Keratinocyte (primary cell): ENCODE results near the gene ARHGAP15. TPM values are rescaled to one million over a fixed set of nuclear protein-coding genes. Genes with fewer than 3 reads are reported as not detected.

Source experiments
- DNase-seq: peaks from one replicate; pipeline ENCODE4 v3.0.0-alpha.2; 2011; ENCODE audit warnings: low read depth, missing footprints, low spot score
- FAIRE-seq: peaks from 2 replicates; lab custom pipeline; 2011; peaks lifted over from hg19 to GRCh38; lab: Jason Lieb, UNC
- H2AFZ ChIP-seq: 2 replicates; pipeline ENCODE4 v1.6.0; 2012; ENCODE audit warnings: low read length, control low read depth, inconsistent platforms; ENCODE audit not compliant: control insufficient read depth
- H3K27ac ChIP-seq: 2 replicates; pipeline ENCODE4 v1.5.1; 2011; ENCODE audit warnings: low read length; ENCODE audit not compliant: control insufficient read depth, insufficient read depth
- H3K27me3 ChIP-seq: 3 replicates; pipeline ENCODE4 v1.6.0; 2011; ENCODE audit warnings: low read length; ENCODE audit not compliant: control insufficient read depth, insufficient read depth; ENCODE audit errors: extremely low read depth
- H3K36me3 ChIP-seq, 2 experiments: 2 replicates in 1 of 2; 3 replicates in 1 of 2; pipeline ENCODE4 v1.5.1; 2011; ENCODE audit warnings: low read length in 2 of 2, mild to moderate bottlenecking in 1 of 2; ENCODE audit not compliant: control insufficient read depth in 2 of 2, insufficient read depth in 2 of 2; ENCODE audit errors: extremely low read depth in 1 of 2
- H3K4me1 ChIP-seq: 3 replicates; pipeline ENCODE4 v1.5.1; 2011; ENCODE audit warnings: low read length; ENCODE audit not compliant: control insufficient read depth, insufficient read depth; ENCODE audit errors: extremely low read depth
- H3K4me2 ChIP-seq: 3 replicates; pipeline ENCODE4 v1.6.0; 2011; ENCODE audit warnings: low read depth, low read length; ENCODE audit not compliant: control insufficient read depth, insufficient read depth; ENCODE audit errors: extremely low read depth
- H3K4me3 ChIP-seq, 3 experiments: fragments of 200-600 bp in 1 of 3; sonication (generic) in 1 of 3; 2 replicates in 2 of 3; 3 replicates in 1 of 3; pipeline ENCODE4 v1.5.1; 2011 to 2016; ENCODE audit warnings: low read length in 3 of 3, mild to moderate bottlenecking in 3 of 3, control low read depth in 2 of 3, inconsistent platforms in 1 of 3, low read depth in 1 of 3, mixed read lengths in 1 of 3, mixed run types in 1 of 3, moderate library complexity in 1 of 3; ENCODE audit not compliant: control insufficient read depth in 2 of 3, insufficient read depth in 2 of 3; ENCODE audit errors: extremely low read depth in 1 of 3
- H3K79me2 ChIP-seq: 2 replicates; pipeline ENCODE4 v1.6.0; 2012; ENCODE audit warnings: low read length; ENCODE audit not compliant: control insufficient read depth, insufficient read depth
- H3K9ac ChIP-seq: 3 replicates; pipeline ENCODE4 v1.6.0; 2011; ENCODE audit warnings: low read length; ENCODE audit not compliant: control insufficient read depth, insufficient read depth; ENCODE audit errors: extremely low read depth
- H3K9me1 ChIP-seq: 3 replicates; pipeline ENCODE4 v1.6.0; 2011; ENCODE audit warnings: low read length; ENCODE audit not compliant: control insufficient read depth, insufficient read depth; ENCODE audit errors: extremely low read depth
- H3K9me3 ChIP-seq: 2 replicates; pipeline ENCODE4 v1.5.1; 2012; ENCODE audit warnings: low read depth, low read length; ENCODE audit not compliant: control insufficient read depth
- H4K20me1 ChIP-seq: 3 replicates; pipeline ENCODE4 v1.6.0; 2011; ENCODE audit warnings: low read length; ENCODE audit not compliant: control insufficient read depth, insufficient read depth; ENCODE audit errors: extremely low read depth
- EZH2 ChIP-seq: IDR thresholded peaks from one replicate; pipeline ENCODE4 v1.6.1; 2012; ENCODE audit warnings: inconsistent platforms, mild to moderate bottlenecking, low read length, moderate library complexity
- dilution Hi-C: fragments of 300-500 bp; cut with MboI; formaldehyde crosslinking; loops from one replicate; pipeline ENCODE4 v1.7.0; 2020; ENCODE audit warnings: low sequenced_read_pairs; ENCODE audit not compliant: extremely low pct_ligation_motif_present
- polyA plus RNA-seq, 5 experiments: library from polyadenylated mRNA; depleted of rRNA in 3 of 5; stranded (reverse) in 3 of 5; stranded (forward) in 1 of 5; unstranded in 1 of 5; fragments of >200 nt; gene quantifications; 1 replicate in 1 of 5; 2 replicates in 3 of 5; 3 replicates in 1 of 5; pipeline versions ENCODE4 v1.2.1 to v1.2.3, GENCODE V29; 2011 to 2012; ENCODE audit warnings: missing spikeins in 2 of 5, low read depth in 1 of 5, low replicate concordance in 1 of 5
- TF ChIP-seq, protein P1 (sequence below), 3 experiments: IDR thresholded peaks in 1 of 3; conservative IDR thresholded peaks in 1 of 3; optimal IDR thresholded peaks in 1 of 3; 2 replicates in 2 of 3; 3 replicates in 1 of 3; pipeline versions ENCODE3 to v1.5.1; 2011; ENCODE audit warnings: low read length in 3 of 3, mild to moderate bottlenecking in 3 of 3, moderate library complexity in 2 of 3, control low read depth in 1 of 3, inconsistent platforms in 1 of 3; ENCODE audit not compliant: insufficient read depth in 2 of 3; ENCODE audit errors: extremely low read depth in 1 of 3

Gene ARHGAP15
- polyA plus RNA-seq, 1 donor (not counting 4 experiments of a cell fraction or from before 2014, with no cell fraction given) = not detected

DNA sequence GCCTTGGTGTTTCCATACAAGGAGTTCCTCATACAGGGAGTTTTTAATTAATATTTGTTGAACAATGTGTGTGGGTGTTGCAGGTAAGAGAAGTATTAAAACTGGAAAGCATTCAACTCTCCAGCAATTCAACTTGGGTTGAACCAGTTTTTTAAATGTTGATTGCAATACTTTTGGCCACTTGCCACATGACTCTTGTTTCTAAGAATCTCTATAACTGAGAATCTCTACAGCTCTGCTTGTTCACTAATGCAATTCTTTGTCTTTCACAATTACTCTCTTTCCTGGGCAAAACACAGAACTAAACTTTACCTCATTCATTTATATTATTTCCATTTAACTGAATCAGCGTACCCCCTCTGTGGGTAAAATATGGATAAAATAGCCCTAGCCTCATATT lies 429.4 kb downstream of the ARHGAP15 start:
- Histone ChIP-seq H3K4me3 (no peak overlapping the region), H3K27ac (no peak overlapping the region), H2AFZ (no peak overlapping the region), H3K36me3 (no peaks in the 10 kb centered on the region), H4K20me1 (no peaks in the 10 kb centered on the region), H3K4me2 (no peak overlapping the region), H3K9me3 (no peaks in the 10 kb centered on the region), H3K9me1 (no peaks in the 10 kb centered on the region), H3K27me3 (no peaks in the 10 kb centered on the region), H3K79me2 (no peaks in the 10 kb centered on the region), H3K9ac (no peak overlapping the region), H3K4me1 (no peaks in the 10 kb centered on the region)
- TF ChIP-seq, protein P1, sequence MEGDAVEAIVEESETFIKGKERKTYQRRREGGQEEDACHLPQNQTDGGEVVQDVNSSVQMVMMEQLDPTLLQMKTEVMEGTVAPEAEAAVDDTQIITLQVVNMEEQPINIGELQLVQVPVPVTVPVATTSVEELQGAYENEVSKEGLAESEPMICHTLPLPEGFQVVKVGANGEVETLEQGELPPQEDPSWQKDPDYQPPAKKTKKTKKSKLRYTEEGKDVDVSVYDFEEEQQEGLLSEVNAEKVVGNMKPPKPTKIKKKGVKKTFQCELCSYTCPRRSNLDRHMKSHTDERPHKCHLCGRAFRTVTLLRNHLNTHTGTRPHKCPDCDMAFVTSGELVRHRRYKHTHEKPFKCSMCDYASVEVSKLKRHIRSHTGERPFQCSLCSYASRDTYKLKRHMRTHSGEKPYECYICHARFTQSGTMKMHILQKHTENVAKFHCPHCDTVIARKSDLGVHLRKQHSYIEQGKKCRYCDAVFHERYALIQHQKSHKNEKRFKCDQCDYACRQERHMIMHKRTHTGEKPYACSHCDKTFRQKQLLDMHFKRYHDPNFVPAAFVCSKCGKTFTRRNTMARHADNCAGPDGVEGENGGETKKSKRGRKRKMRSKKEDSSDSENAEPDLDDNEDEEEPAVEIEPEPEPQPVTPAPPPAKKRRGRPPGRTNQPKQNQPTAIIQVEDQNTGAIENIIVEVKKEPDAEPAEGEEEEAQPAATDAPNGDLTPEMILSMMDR (optimal IDR thresholded peaks at IDR 0.05 in 1 of 3, IDR thresholded peaks at IDR 0.05 in 1 of 3, conservative IDR thresholded peaks at IDR 0.05 in 1 of 3; ENCODE audit: extremely low read depth in 1 of 3, insufficient read depth in 2 of 3, low read length in 3 of 3) = no peak
- no peak for TF ChIP-seq EZH2
- no peak for DNase-seq
- no peak for FAIRE-seq
- dilution Hi-C loops = no loop called here

DNA sequence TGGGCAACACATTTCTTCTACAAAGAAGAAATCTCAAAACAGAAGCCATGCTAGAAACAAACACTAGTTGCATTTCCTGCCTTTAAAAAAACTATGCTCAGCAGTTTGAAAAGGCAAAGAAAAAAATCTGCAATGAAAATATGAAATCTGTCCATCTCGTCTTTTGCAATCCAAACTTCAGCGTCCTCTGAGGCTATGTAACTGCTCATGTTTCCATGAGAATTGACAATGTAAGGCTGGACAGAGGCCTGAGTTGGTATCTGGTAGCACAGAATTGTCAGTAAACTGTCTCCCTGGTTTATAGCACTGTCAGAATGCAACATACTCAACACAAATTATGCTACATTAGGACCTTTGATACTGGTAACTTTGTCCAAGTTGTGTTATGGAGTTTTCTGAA lies 429.9 kb downstream of the ARHGAP15 start:
- Histone ChIP-seq H3K27me3 (no peaks in the 10 kb centered on the region), H4K20me1 (no peaks in the 10 kb centered on the region), H3K9ac (no peak overlapping the region), H3K27ac (no peak overlapping the region), H3K36me3 (no peaks in the 10 kb centered on the region), H3K9me1 (no peaks in the 10 kb centered on the region), H3K4me2 (no peak overlapping the region), H3K79me2 (no peaks in the 10 kb centered on the region), H3K9me3 (no peaks in the 10 kb centered on the region), H3K4me3 (no peak overlapping the region), H3K4me1 (no peaks in the 10 kb centered on the region), H2AFZ (no peak overlapping the region)
- no peak for FAIRE-seq
- TF ChIP-seq, protein P1 (optimal IDR thresholded peaks at IDR 0.05 in 1 of 3, IDR thresholded peaks at IDR 0.05 in 1 of 3, conservative IDR thresholded peaks at IDR 0.05 in 1 of 3; ENCODE audit: extremely low read depth in 1 of 3, insufficient read depth in 2 of 3, low read length in 3 of 3) = no peak
- no peak for TF ChIP-seq EZH2
- no peak for DNase-seq
- dilution Hi-C loops = no loop called here
